Measurements from ENCODE around the gene PUS1. TPM values are rescaled to one million over a fixed set of nuclear protein-coding genes. Genes with fewer than 3 reads are reported as not detected.

The PUS1 gene
- total RNA-seq, 6 experiments from 2014 or later, result 14.7 to 23.1 (median 17.7) TPM

DNA sequence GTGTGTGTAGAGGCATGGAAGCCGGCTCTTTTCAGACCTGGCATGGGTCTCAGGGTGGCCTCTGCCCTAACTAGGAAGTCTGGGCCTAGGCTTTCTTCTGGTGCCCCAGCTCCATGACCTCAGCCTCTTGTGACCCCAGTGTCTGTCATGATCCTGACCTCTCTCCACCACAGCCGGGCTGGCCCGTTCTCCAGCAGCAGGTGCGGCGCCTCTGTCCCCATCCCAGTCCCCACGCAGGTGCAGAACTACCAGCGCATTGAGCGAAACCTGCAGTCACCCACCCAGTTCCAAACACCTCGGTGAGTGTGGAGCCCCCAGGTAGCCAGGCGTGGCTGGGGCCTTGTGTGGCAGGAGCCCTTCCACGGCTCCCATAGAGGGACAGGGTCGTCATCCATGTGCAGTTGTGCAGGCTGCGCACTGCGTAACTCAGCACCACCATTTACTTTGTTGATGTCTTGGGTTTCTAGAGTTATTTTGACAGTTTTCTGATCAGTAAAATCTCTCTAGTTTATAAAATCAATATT lies 14.8 kb upstream of the PUS1 start:
- Histone ChIP-seq H3K9me3 (no peaks in the 10 kb centered on the region), H3K36me3 (peaks cover 0 to 80% (median 41%) of the 10 kb centered on the region in 4 donors), H3K4me1 (no peaks in the 10 kb centered on the region), H3K27ac (no peak overlapping the region), H3K4me3 (no peak overlapping the region), H3K27me3 (no peaks in the 10 kb centered on the region)
- no peak for ATAC-seq
- DNase-seq, result peak in 1 of 3 donors; percentile 54
- intact Hi-C loops (cut with DNase I), result no loop called here
- TF ChIP-seq CTCF (IDR thresholded peaks at IDR 0.05) (no peak), POLR2A (IDR thresholded peaks at IDR 0.05) (no peak)
- 82% methylated on average over 2 of the region's 14 CpGs for WGBS (ENCODE audit: insufficient coverage, low coverage, low lambda C conversion rate, missing lambda C conversion rate)

- Histone ChIP-seq H3K9me3 (no peaks in the 10 kb centered on the region), H3K27ac (no peak overlapping the region), H3K4me3 (no peak overlapping the region), H3K36me3 (peaks cover 0 to 80% (median 43%) of the 10 kb centered on the region in 4 donors), H3K27me3 (no peaks in the 10 kb centered on the region), H3K4me1 (no peaks in the 10 kb centered on the region)
- ATAC-seq, result no peak
- WGBS (ENCODE audit: insufficient coverage, low coverage, low lambda C conversion rate, missing lambda C conversion rate), result 100% methylated on average over 2 of the region's 20 CpGs
- DNase-seq, result peak in 1 of 3 donors; percentile 42
- TF ChIP-seq POLR2A (IDR thresholded peaks at IDR 0.05) (no peak), CTCF (IDR thresholded peaks at IDR 0.05) (no peak)
- intact Hi-C loops (cut with DNase I), result no loop called here
Observed at GRCh38 chr12:131915000-131915689, 13.9 kb upstream of the PUS1 start.

DNA sequence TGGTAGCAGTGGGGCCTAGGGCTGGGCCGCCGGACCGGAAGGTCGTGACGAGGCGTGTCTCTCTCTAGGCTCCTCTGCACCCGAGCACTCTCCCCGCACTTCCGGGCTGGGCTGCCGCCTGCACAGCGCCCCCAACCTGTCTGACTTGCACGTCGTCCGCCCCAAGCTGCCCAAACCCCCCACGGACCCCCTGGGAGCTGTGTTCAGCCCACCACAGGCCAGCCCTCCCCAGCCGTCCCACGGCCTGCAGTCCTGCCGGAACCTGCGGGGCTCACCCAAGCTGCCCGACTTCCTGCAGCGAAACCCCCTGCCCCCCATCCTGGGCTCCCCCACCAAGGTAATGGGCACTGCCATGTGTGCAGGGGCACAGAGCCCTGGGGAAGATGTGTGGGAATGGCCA lies 13.3 kb upstream of the PUS1 start:
- intact Hi-C loops (cut with DNase I), result no loop called here
- ATAC-seq (no peak), DNase-seq (peak in 2 of 3 donors; percentile 44 to 57)
- WGBS (ENCODE audit: insufficient coverage, low coverage, low lambda C conversion rate, missing lambda C conversion rate), result no CpG with 5 or more reads among the region's 21 CpGs
- Histone ChIP-seq H3K27ac (no peak overlapping the region), H3K4me3 (no peak overlapping the region), H3K36me3 (peaks cover 0 to 79% (median 43%) of the 10 kb centered on the region in 4 donors), H3K4me1 (no peaks in the 10 kb centered on the region), H3K9me3 (no peaks in the 10 kb centered on the region), H3K27me3 (no peaks in the 10 kb centered on the region)
- TF ChIP-seq CTCF (IDR thresholded peaks at IDR 0.05), result no peak
- TF ChIP-seq POLR2A (IDR thresholded peaks at IDR 0.05), result no peak

- Histone ChIP-seq H3K4me1 (no peaks in the 10 kb centered on the region), H3K9me3 (no peaks in the 10 kb centered on the region), H3K27me3 (no peaks in the 10 kb centered on the region), H3K27ac (no peak overlapping the region), H3K4me3 (no peak overlapping the region), H3K36me3 (peaks cover 0 to 79% (median 43%) of the 10 kb centered on the region in 4 donors)
- peak in 2 of 3 donors; percentile 48 to 70 for DNase-seq
- ATAC-seq, result no peak
- TF ChIP-seq CTCF (IDR thresholded peaks at IDR 0.05) (no peak), POLR2A (IDR thresholded peaks at IDR 0.05) (no peak)
- intact Hi-C loops (cut with DNase I), result no loop called here
- WGBS (ENCODE audit: insufficient coverage, low coverage, low lambda C conversion rate, missing lambda C conversion rate), result 88% methylated on average over 3 of the region's 36 CpGs
Observed at GRCh38 chr12:131916306-131917138, 12.6 kb upstream of the PUS1 start.

All from right lobe of liver (tissue), 6 donors.